GM21717 (cell line): ENCODE data around the gene SNHG17.
"Not testable (repeated sequence)": the region's sequence is repeated elsewhere in the genome, so short reads cannot be mapped to it uniquely, and the experiment has no call there.

Source experiments
- ATAC-seq: cut with Tn5 transposase; IDR thresholded peaks from one replicate; pipeline ENCODE4 v1.9.1; 2021; ENCODE audit warnings: mild to moderate bottlenecking, moderate library complexity; ENCODE audit not compliant: unreplicated experiment

SNHG17 gene

GRCh38 chr20:38421915-38422314, 13.2 kb downstream of the SNHG17 start:
- ATAC-seq = no peak

DNA sequence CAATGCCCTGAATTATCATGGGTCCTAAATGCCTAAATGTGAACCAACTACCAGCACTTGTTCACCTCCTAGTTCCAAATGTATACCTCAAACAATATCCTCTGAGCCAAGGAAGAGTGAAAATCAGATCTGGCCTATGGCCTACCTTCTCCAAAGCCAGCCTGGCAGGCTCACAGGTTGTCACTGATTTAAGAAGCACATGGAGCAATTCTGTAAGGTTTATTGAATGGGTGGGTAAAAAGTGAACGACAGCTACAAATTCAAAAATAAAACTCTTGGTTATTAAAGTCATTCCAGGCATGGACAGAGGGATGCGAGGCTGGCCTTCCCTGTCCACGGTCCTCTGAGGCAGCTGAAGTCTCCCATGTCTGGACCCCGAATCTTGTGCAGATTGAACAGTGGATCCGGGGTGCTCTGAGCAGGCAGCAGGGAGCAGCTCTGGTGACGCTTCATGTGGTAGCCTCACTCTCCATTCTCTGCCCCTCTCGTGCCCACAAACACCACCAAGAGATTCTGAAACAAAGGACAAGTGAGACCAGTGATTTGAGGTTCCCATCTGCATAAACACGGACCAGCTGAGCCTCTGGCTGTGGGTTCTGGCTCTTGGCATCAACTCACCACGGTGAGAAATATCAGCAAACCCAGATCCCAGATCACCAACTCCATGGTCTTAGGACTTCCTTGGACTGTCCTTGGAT, 14.6 kb downstream of the SNHG17 start:
- ATAC-seq = no peak

DNA sequence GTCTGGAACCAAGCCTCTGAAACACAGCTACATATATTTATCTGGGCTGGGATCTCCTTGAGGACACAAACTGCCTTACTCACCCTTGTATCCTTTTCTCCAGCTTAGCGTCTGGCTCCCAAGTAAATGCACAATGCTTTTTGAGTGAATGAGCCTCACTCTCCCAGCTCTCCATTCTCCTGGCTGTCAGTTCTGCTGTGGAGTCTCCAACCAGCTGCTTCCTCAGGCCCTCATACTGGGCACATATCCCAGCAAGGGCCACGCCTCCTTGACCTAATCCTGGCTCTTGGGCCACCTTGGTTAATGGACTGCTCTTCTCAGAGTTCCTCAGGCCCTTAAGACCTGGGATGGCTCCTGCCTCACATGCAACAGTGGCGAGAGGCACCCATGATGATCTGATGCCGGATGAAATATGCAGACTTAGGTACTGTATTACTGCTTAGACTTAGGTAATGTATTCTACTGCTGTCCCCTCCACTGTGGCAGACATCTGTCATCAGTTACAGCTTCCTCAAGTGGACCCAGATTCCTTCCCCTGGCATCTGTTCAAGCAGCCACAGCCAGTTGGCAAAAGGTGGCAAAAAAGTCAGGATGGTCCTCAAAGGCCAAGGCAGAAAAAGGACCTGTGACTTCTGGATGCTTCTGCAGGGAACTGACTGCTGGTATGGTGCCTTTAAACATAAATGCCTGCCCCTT, 16.5 kb downstream of the SNHG17 start:
- ATAC-seq = no peak

GRCh38 chr20:38414769-38415450, 20.2 kb downstream of the SNHG17 start:
- no peak for ATAC-seq

- ATAC-seq = no peak
These were observed 22.1 kb downstream of the SNHG17 start for GRCh38 chr20:38412877-38413577.

DNA sequence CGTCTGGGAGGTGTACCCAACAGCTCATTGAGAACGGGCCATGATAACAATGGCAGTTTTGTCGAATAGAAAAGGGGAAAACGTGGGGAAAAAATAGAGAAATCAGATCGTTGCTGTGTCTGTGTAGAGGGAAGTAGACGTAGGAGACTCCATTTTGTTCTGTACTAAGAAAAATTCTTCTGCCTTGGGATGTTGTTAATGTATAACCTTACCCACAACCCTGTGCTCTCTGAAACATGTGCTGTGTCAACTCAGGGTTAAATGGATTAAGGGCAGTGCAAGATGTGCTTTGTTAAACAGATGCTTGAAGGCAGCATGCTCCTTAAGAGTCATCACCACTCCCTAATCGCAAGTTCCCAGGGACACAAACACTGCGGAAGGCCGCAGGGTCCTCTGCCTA, 27.3 kb downstream of the SNHG17 start:
- ATAC-seq = not testable (repeated sequence)

DNA sequence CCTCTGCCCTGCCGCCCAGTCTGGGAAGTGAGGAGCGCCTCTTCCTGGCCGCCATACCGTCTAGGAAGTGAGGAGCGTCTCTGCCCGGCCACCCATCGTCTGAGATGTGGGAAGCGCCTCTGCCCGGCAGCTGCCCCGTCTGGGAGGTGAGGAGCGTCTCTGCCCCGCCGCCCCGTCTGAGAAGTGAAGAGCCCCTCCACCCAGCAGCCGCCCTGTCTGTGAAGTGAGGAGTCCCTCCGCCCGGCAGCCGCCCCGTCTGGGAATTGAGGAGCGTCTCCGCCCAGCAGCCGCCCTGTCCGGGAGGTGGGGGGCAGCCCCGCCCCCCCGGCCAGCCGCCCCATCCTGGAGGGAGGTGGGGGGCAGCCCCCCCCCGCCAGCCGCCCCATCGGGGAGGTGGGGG, 27.8 kb downstream of the SNHG17 start:
- ATAC-seq = no peak

- ATAC-seq = no peak
These were observed 28.7 kb downstream of the SNHG17 start for GRCh38 chr20:38406476-38406875.

- ATAC-seq = no peak
These were observed 30.0 kb downstream of the SNHG17 start for GRCh38 chr20:38405132-38405531.

GRCh38 chr20:38404016-38404415, 31.1 kb downstream of the SNHG17 start:
- ATAC-seq = no peak

DNA sequence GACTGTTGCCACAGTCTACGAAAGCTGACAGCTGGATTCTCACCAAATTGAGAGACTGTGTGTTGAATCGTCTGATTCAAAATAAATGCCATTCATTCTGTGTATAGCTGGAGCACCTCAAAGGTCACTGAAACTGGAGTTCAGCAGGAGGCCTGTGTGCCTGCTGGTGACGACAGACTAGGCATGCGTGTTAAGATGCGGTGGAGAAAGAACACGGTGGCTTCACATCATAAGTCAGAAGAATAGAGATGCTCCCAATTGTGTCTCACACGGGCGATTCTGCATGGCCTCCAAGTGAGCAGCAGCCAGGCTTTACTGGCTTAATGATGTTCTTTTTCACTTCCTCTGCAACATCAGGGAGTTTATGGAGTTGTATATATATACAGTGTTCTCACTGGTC, 32.3 kb downstream of the SNHG17 start:
- no peak for ATAC-seq

DNA sequence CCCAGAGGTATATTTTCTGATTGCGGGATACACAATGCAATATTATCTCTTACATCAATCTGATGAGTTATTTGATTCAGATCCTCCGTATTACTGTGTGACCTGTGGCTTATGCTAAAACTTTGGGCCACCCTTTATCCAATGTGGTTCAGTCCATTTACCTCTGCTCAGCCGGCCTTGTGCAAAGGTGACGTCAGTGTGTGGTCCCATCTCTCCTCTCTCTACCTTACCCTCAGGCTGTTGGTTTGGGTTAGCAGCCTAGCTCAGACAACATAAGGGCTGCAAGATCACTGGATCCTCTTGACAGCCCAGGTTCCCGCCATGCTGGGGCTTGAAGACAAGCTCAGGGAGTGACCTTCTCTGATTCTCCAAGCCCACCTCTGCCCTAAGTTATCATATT, 33.0 kb downstream of the SNHG17 start:
- ATAC-seq = no peak

GRCh38 chr20:38395751-38396395, 39.3 kb downstream of the SNHG17 start:
- not testable (repeated sequence) for ATAC-seq

- no peak for ATAC-seq
These were observed 40.0 kb downstream of the SNHG17 start for GRCh38 chr20:38395165-38395564.

GRCh38 chr20:38393259-38393658, 41.9 kb downstream of the SNHG17 start:
- no peak for ATAC-seq

DNA sequence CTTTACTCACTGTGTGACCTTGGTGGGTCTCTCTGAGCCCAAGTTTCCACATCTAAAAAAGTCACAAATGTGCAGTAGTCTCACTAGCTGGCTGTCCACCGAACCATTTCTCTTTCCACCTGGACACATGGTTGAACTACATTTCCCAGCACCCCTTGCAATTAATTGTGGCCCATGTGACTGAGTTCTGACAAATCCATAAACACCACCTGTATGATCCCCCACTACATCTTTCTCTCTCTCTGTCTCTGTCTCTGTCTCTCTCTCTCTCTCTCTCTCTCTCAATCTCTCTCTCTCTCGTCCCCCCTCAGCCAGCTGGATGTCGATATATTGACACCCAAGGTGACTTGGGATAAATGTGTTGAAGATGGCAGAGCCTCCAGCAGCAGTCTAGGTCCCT, 42.8 kb downstream of the SNHG17 start:
- ATAC-seq = no peak

GRCh38 chr20:38387953-38388352, 47.2 kb downstream of the SNHG17 start:
- ATAC-seq = no peak

DNA sequence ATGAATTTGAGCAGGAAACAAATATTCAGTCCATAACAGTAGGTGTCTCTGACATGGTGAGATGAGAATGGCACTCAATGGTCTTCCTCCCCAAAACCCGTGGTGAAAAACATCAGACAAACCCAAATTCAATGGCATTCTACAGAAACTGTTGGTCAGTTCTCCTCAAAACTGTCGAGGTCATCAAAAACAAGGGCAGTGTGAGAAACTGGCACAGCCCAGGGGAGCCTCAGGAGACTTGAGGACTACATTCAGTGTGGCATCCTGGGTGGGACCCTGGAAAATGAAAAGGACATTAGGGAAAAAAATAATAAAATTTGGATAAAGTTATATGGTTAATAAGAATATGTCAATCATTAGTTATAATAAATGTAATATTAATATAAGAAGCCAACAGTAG, 48.3 kb downstream of the SNHG17 start:
- no peak for ATAC-seq

DNA sequence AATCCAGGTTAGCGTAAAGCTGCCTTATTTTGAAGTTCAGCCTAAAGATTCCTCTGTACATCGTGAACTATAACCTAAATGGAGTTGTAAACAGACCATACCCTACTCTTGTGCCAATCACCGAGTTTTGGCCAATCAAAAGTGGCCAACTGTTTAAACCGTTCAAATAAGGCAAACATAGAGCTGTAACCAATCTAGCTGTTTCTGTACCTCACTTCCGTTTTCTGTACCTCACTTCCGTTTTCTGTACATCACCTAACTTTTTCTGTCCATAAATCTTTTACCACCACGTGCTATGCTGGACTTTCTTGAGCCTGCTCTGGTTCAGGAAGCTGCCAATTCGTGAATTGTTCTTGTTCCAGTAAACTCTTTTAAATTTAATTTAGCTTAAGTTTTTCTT, 49.1 kb downstream of the SNHG17 start:
- no peak for ATAC-seq

GRCh38 chr20:38383147-38383546, 52.0 kb downstream of the SNHG17 start:
- no peak for ATAC-seq

DNA sequence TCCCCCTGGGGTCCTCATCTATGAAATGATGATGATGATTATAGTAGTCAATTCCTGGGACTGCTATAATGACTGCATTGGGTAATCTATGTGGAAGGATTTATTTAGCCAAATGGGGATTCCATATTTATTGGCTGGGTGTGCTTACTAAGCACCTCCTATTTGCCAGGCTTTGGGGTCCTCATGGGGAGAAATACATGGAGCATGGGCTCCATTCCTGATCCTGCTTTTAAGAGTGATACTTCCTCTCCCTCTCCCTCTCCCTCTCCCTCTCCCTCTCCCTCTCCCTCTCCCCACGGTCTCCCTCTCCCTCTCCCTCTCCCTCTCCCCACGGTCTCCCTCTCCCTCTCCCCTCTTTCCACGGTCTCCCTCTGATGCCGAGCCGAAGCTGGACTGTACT, 57.3 kb downstream of the SNHG17 start:
- not testable (repeated sequence) for ATAC-seq
